Measurements from ENCODE around the gene JPT2.

JPT2 gene

DNA sequence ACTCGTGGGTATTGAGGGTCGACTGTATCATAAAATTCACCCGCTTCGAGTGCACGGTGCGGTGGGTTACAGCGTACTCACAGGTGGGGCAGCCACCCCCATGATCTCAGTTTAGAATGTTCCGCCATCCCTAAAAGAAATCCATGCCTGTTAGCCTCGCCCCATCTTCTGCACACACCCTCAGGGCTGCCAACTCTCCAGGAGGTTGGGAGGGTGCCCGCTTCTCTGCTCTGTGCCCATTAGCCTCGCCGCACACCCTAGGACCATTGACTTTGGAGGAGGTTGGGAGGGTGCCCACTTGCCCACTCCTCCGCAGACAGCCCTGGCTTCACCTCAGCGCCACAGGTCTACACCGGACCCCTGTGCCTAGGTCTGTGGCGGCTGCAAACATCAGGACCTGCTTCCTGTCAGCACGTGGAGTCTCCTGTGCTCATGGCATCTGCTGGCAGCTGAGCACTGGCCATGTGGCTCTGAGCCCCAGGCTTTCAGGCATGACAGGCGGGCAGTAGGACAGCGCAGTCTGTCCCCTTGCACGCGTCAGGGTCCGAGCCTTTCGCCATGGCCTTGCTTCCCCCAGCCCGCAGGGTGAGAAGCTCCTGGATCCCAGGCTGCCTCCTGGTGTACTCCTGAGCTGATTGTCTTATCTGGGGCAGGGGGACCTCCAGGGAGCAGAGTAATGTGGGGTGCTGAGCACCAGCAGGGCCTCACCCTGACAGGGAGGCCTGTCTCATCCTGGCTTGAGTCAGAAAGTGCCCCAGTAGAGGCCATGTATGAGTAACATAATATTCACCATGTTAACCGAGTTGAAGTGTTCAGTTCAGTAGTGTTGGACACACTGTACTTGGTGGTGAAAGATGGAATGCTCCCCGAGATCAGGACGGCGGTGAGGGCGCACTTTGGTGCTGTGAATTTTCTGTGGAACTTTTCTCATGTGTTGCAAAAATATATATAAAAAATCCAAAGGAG lies 71.4 kb downstream of the JPT2 start:
- TF ChIP-seq, protein P1, sequence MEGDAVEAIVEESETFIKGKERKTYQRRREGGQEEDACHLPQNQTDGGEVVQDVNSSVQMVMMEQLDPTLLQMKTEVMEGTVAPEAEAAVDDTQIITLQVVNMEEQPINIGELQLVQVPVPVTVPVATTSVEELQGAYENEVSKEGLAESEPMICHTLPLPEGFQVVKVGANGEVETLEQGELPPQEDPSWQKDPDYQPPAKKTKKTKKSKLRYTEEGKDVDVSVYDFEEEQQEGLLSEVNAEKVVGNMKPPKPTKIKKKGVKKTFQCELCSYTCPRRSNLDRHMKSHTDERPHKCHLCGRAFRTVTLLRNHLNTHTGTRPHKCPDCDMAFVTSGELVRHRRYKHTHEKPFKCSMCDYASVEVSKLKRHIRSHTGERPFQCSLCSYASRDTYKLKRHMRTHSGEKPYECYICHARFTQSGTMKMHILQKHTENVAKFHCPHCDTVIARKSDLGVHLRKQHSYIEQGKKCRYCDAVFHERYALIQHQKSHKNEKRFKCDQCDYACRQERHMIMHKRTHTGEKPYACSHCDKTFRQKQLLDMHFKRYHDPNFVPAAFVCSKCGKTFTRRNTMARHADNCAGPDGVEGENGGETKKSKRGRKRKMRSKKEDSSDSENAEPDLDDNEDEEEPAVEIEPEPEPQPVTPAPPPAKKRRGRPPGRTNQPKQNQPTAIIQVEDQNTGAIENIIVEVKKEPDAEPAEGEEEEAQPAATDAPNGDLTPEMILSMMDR (conservative IDR thresholded peaks at IDR 0.05; ENCODE audit: low read depth, low read length): no peak
- H3K4me3 ChIP-seq (ENCODE audit: low read length): no peak overlapping the region
- no peak for DNase-seq (ENCODE audit: low read depth)

All from retinal pigment epithelial cell (primary cell).